Ectodermal cell (in vitro differentiated cells): ENCODE data around the gene DDX54.
"Not testable (repeated sequence)": the region's sequence is repeated elsewhere in the genome, so short reads cannot be mapped to it uniquely, and the experiment has no call there.

Source experiments
- H3K27ac ChIP-seq: 2 replicates; pipeline ENCODE4 v1.7.0; 2013; ENCODE audit warnings: mild to moderate bottlenecking, low read depth, low read length; ENCODE audit not compliant: insufficient read depth, poor library complexity, severe bottlenecking
- H3K27me3 ChIP-seq: 2 replicates; pipeline ENCODE4 v1.7.0; 2013; ENCODE audit warnings: mild to moderate bottlenecking, low read length; ENCODE audit not compliant: insufficient read depth, control insufficient read depth, poor library complexity, severe bottlenecking
- H3K36me3 ChIP-seq: one replicate; pipeline ENCODE4 v1.7.0; 2013; ENCODE audit warnings: low read length; ENCODE audit not compliant: control insufficient read depth, insufficient read depth
- H3K4me1 ChIP-seq: one replicate; pipeline ENCODE4 v1.7.0; 2013; ENCODE audit warnings: low read length; ENCODE audit not compliant: control insufficient read depth, insufficient read depth
- H3K4me3 ChIP-seq: 2 replicates; pipeline ENCODE4 v1.7.0; 2013; ENCODE audit warnings: low read depth, low read length, control low read depth; ENCODE audit not compliant: insufficient read depth
- H3K9me3 ChIP-seq: 2 replicates; pipeline ENCODE4 v1.7.0; 2013; ENCODE audit warnings: mild to moderate bottlenecking, low read length, moderate library complexity; ENCODE audit not compliant: control insufficient read depth
- WGBS, 2 experiments: methylation state at CpG; one replicate each; pipeline ENCODE4 v1.1.7; 2013; ENCODE audit warnings: missing lambda C conversion rate in 2 of 2; 5-methylcytosine and 5-hydroxymethylcytosine counted together

DDX54 gene

DNA sequence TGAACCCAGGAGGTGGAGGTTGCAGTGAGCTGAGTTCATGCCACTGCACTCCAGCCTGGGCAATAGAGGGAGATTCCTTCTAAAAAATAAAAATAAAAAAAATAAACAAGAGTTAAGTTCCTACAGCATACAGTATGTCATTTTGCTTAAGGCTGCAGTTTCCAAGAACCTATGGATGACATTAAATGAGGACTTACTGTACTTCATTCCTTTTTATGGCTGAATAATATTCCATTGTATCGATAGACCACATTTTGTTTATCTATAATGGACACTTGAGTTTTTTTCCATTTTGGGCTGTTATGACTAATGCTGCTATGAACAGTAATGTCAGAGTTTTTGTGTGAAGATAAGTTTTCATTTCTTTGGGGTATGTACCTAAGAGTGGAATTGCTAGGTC, 67.1 kb downstream of the DDX54 start:
- H3K4me1 ChIP-seq: peaks cover 4% of the 10 kb centered on the region
- WGBS, 2 experiments: 100% methylated on average over 1 of the region's 1 CpG; no CpG with 5 or more reads in 1 of the 2 experiments
- no peaks in the 10 kb centered on the region for H3K9me3 ChIP-seq
- no peaks in the 10 kb centered on the region for H3K27me3 ChIP-seq
- H3K4me3 ChIP-seq: no peak overlapping the region
- no peaks in the 10 kb centered on the region for H3K36me3 ChIP-seq
- H3K27ac ChIP-seq: no peak overlapping the region

DNA sequence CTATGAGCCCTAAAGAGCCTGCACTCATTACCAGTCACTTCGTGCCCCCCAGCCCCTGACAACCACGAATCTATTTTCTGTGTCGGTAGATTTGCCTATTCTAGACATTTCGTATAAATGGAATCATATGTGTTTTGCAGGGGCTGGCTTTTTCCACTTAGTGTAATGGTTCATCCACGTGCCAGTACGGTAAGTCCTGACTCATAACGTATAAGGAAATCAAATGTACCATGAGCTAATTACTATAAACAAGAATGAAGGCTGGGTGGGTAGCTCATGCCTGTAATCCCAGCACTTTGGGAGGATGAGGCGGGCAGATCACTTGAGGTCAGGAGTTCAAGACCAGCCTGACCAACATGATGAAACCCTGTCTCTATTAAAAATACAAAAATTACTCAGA, 67.6 kb downstream of the DDX54 start:
- not testable (repeated sequence) for H3K9me3 ChIP-seq, H3K36me3 ChIP-seq, H3K4me3 ChIP-seq, H3K4me1 ChIP-seq, H3K27me3 ChIP-seq, H3K27ac ChIP-seq
- 90 to 93% methylated on average over 8 of the region's 8 CpGs for WGBS, 2 experiments

DNA sequence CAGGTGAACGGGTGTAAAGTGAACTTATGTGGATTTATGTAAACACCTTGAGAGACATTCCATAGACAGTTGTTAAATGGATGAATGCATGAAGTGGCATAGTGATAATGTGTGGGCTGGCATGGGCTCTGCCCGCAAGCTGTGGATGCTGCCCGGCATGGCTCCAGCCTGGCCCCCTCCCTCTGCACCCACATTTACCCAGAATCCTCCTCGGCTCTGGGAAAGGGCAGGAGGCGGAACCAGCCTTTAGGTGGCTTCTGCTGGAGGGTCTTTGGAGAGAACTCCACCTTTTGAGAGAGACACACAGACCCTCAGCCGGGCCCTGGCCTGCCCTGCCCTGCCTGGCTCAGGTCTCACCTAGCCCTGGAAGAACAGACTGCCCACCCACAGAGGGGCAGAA, 68.4 kb downstream of the DDX54 start:
- Histone ChIP-seq H3K4me3 (no peak overlapping the region), H3K27ac (no peak overlapping the region), H3K27me3 (no peaks in the 10 kb centered on the region), H3K4me1 (peaks cover 7% of the 10 kb centered on the region), H3K9me3 (no peaks in the 10 kb centered on the region), H3K36me3 (no peaks in the 10 kb centered on the region)
- WGBS, 2 experiments: 75 to 88% methylated on average over 6 of the region's 6 CpGs

DNA sequence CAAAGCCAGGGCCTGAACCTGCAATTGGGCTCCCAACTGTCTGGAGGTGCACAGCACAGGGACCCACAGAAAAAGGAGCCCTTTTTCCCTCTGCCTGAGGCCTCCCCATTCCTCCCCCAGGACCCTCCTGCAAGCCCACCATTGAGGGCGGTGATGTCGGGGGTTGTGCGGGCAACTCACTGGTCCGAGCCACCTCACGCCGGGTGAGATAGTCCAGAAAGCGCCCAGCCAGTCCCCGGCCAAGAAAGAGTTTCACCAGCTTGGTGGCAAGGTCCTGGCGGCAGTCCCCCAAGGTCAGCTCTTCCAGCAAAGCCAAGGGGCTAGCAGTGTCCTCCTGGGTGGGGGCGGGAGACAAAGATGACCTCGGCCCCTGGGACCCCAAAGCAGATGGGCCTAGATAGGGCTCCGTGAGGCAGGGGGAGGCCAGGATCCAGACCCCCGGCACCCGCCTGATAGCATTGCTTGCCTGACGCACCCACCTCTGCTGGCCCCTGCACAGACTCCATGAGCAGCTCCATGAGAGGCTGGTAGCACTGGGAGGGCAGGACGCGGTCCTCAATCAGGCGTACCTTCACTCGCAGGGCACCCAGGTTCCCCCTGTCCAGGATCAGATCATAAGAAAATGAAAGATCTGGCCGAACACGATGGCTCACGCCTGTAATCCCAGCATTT, 69.7 kb downstream of the DDX54 start:
- H3K4me1 ChIP-seq: peaks cover 7% of the 10 kb centered on the region
- no peak overlapping the region for H3K4me3 ChIP-seq
- no peaks in the 10 kb centered on the region for H3K36me3 ChIP-seq
- 85 to 86% methylated on average over 22 of the region's 22 CpGs for whole genome bisulfite sequencing, 2 experiments
- H3K9me3 ChIP-seq: no peaks in the 10 kb centered on the region
- H3K27ac ChIP-seq: no peak overlapping the region
- H3K27me3 ChIP-seq: no peaks in the 10 kb centered on the region

DNA sequence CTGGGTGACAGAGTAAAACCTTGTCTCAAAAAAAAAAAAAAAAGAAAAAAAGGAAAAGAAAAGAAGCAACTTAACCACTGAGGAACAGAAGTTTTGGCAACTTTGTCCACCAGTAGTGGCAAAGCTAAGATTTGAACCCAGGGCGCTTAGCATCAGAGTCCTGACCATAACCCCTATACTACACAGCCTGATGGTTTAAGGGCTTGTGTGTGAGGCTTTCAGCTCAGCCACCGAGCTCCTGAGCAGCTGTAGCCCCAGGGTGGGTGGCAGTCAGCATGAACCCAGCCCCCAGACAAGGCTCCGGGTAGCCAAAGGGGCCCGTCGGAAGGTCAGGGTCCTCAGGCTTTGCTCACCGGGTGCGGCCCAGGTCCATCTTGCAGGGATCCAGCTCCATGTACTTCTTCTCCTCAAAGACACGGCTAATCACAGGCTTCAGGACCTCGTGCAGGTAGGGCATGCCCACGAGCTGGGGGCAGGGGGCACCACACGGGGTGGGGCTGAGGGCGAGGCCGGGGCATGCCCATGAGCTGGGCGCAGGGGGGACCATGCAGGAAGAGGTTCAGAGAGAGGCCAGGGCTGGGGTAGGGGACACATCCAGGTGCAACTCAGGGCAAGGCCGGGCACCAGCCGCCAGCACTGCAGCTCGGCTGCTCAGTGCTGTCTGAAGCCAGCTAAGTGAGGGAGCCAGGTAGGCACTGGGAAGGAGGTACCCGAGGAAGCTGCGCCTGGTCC, 70.7 kb downstream of the DDX54 start:
- Histone ChIP-seq H3K27me3 (no peaks in the 10 kb centered on the region), H3K27ac (no peak overlapping the region), H3K4me1 (peaks cover 5% of the 10 kb centered on the region), H3K36me3 (no peaks in the 10 kb centered on the region), H3K9me3 (no peaks in the 10 kb centered on the region), H3K4me3 (no peak overlapping the region)
- WGBS, 2 experiments: 92 to 94% methylated on average over 19 of the region's 19 CpGs

DNA sequence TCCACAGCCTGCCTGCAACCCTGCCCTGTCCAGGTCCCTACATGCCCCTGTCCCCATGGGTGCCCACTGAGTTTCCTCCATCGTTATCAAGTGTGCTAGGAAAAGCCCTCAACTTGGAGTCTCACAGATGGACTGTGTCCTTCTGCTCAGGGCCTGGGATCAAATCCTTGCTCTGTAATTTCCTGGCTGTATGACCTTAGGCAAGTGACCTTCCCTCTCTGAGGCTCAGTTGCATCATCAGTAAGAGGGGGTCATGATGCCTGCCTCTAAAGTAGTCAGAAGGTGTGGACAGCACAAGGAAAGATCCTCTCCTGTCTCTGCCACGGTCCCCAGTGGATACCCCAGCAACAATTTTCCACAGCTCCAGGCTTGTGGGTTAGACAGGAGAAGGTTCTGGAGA, 71.9 kb downstream of the DDX54 start:
- 97 to 100% methylated on average over 2 of the region's 2 CpGs for WGBS, 2 experiments

DNA sequence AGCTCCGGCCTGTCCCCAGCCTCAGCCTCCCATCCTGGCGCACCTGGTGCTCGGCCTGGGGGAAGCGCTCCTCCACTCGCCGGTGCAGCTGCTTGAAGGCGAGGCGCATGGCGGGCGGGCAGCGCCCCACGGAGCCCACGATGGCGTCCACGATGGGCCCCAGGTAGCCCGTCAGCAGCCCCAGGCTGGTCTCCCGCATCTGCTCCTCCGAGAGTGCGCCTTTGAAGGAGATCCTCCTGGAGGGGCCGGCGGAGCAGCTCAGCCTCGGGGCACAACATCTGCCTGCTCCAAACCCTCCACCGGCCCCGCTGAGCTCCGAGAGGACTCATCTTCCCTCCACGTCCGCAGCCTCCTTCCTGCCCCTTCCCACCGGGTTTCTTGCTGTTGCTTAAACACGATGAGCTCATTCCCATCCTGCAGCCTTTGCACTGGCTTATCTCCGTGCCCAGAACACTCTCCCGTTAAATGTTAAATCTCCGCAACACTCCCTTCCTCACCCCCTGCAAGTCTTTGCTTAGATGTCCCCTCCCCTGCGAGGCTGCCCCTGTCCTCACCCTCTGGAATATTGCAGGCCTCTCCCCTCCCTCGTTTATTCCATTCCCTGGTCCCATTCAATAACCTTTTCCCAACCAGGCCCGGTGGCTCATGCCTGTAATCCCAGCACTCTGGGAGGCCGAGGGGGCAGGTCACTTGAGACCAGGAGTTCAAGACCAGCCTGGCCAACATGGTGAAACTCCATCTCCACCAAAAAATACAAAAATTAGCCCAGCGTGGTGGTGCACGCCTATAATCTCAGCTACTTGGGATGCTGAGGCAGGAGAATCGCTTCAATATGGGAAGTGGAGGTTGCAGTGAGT, 73.0 kb downstream of the DDX54 start:
- no peak overlapping the region for H3K4me3 ChIP-seq
- WGBS, 2 experiments: 82 to 83% methylated on average over 39 of the region's 39 CpGs
- H3K9me3 ChIP-seq: no peaks in the 10 kb centered on the region
- no peaks in the 10 kb centered on the region for H3K27me3 ChIP-seq
- H3K4me1 ChIP-seq: peaks cover 3% of the 10 kb centered on the region
- H3K36me3 ChIP-seq: no peaks in the 10 kb centered on the region
- H3K27ac ChIP-seq: no peak overlapping the region

More for the DNA sequence above, 71.9 kb downstream of the DDX54 start:
- H3K36me3 ChIP-seq: no peaks in the 10 kb centered on the region
- no peak overlapping the region for H3K27ac ChIP-seq
- H3K4me1 ChIP-seq: peaks cover 3% of the 10 kb centered on the region
- no peaks in the 10 kb centered on the region for H3K9me3 ChIP-seq
- no peaks in the 10 kb centered on the region for H3K27me3 ChIP-seq
- H3K4me3 ChIP-seq: no peak overlapping the region

DNA sequence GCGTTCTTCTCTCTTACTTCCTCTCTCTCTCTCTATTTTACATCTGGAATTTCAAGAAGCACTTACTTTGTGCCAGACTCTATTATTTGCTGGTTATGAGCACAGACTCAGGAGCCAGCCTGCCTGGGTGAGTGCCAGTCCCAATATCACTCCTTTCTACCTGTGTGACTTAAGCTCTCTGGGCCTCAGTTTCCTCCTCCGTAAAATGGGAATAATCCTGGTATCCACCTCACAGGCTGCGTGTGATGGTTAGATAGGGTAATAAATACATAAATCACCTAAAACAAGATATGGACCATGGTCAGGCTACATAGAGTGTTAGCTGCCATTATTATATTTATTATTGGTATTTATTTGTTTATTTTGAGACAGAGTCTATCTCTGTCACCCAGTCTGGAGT, 74.0 kb downstream of the DDX54 start:
- Histone ChIP-seq H3K9me3 (no peaks in the 10 kb centered on the region), H3K36me3 (no peaks in the 10 kb centered on the region), H3K4me3 (no peak overlapping the region), H3K27ac (no peak overlapping the region), H3K27me3 (no peaks in the 10 kb centered on the region), H3K4me1 (peaks cover 3% of the 10 kb centered on the region)
- WGBS, 2 experiments: 97 to 98% methylated on average over 2 to 3 of the region's 3 CpGs

DNA sequence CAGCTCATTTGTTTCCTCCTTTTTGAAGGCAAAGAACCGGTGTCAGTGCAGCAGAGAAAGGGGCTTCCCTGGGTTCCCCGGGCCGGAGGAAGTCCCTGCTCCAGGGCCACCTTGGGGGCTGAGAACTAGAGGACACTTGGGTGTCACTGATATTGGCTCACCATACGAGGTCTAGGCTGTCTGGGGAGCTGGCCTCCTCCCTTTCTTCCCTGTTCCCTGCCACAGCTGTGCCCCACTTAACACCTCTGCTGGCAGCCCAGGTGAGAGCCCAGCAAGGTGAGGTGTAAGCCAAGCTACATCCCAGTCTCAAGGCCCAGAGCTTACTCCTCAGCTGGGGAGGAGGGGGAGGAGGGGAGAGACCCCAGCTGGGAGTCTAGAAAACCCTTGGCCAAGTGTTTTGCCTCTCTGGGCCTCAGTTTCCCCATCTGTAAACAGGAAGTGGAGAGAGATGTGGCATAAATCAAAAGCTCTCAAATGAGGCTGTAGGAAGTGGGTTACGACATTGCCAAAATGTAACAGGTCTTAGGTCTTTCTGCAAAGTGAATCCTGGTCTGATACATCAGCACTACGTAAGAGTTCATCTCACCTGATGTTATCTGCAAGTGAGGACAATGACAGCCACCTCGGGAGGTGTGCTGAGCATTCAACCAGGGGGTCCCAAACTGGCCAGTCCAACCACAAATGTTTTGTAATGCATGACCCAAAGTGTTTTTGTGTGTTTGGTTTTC, 75.2 kb downstream of the DDX54 start:
- peaks cover 3% of the 10 kb centered on the region for H3K27me3 ChIP-seq
- H3K4me3 ChIP-seq: no peak overlapping the region
- H3K9me3 ChIP-seq: no peaks in the 10 kb centered on the region
- no peaks in the 10 kb centered on the region for H3K36me3 ChIP-seq
- H3K4me1 ChIP-seq: peaks cover 3% of the 10 kb centered on the region
- 85 to 86% methylated on average over 7 of the region's 7 CpGs for WGBS, 2 experiments
- no peak overlapping the region for H3K27ac ChIP-seq
